ENCODE measurements around the gene LEPR.

DNA sequence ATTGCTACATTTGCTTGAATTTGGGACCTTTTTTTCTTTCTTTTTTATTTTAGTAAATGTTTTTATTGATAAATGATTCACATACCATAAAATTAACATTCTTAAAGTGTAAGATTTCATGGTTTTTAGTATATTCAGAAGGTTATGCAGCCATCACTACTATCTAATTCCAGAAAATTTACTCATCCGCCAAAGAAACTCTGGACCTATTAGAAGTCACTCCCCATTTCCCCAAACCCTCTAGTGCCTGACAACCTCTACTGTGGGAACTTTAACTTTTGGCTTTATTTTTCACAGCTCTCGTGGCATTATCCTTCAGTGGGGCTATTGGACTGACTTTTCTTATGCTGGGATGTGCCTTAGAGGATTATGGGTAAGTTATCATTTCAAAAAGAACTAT lies 4.5 kb downstream of the LEPR start:
- TF ChIP-seq, protein P1, sequence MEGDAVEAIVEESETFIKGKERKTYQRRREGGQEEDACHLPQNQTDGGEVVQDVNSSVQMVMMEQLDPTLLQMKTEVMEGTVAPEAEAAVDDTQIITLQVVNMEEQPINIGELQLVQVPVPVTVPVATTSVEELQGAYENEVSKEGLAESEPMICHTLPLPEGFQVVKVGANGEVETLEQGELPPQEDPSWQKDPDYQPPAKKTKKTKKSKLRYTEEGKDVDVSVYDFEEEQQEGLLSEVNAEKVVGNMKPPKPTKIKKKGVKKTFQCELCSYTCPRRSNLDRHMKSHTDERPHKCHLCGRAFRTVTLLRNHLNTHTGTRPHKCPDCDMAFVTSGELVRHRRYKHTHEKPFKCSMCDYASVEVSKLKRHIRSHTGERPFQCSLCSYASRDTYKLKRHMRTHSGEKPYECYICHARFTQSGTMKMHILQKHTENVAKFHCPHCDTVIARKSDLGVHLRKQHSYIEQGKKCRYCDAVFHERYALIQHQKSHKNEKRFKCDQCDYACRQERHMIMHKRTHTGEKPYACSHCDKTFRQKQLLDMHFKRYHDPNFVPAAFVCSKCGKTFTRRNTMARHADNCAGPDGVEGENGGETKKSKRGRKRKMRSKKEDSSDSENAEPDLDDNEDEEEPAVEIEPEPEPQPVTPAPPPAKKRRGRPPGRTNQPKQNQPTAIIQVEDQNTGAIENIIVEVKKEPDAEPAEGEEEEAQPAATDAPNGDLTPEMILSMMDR (conservative IDR thresholded peaks at IDR 0.05; ENCODE audit: low read depth, low read length) = no peak
- no peak for TF ChIP-seq EZH2 (IDR thresholded peaks at IDR 0.05; ENCODE audit: borderline replicate concordance, low read depth, low read length, poor library complexity, severe bottlenecking)

Data from A673 (cell line).